ENCODE data around the gene MCTP1. TPM values are rescaled to one million over a fixed set of nuclear protein-coding genes. Genes with fewer than 3 reads are reported as not detected.

The MCTP1 gene
- total and polyA plus RNA-seq, 9 of the 15 experiments (the other 6 are each of a cell fraction or from before 2014, with no cell fraction given), result 0.04 to 0.93 (median 0.06) TPM; not detected in 4

GRCh38 chr5:94847726-94848125 is 437.2 kb downstream of the MCTP1 start:
- no peaks in the 10 kb centered on the region for H3K36me3 ChIP-seq (ENCODE audit: control insufficient read depth, insufficient read depth, low read length)
- no peak for DNase-seq (ENCODE audit: extremely low read depth in 1 of 4, low spot score in 3 of 4)
- intact Hi-C loops (cut with micrococcal nuclease), result no loop called here
- H3K4me3 ChIP-seq, result no peak overlapping the region
- ChIA-PET POLR2A (no interaction called here), CTCF (ENCODE audit: low intra/inter-chr PET ratio) (no interaction called here)
- no peak overlapping the region for H2AFZ ChIP-seq (ENCODE audit: low read depth, low read length)
- WGBS (ENCODE audit: insufficient coverage, low coverage, missing lambda C conversion rate), result 0% methylated on average over 2 of the region's 2 CpGs
- H3K9me1 ChIP-seq (ENCODE audit: control insufficient read depth, insufficient read depth, low read length), result no peaks in the 10 kb centered on the region
- in situ Hi-C loops (cut with MboI), result no loop called here
- H3K4me2 ChIP-seq (ENCODE audit: insufficient read depth, low read length), result no peak overlapping the region
- H3K27ac ChIP-seq (ENCODE audit: extremely low read depth, low read depth, low read length), result no peak overlapping the region
- H4K20me1 ChIP-seq (replicated peaks; ENCODE audit: control insufficient read depth, insufficient read depth, low read length), result no peaks in the 10 kb centered on the region
- H3K4me1 ChIP-seq (replicated peaks in 1 of 2; ENCODE audit: control insufficient read depth in 2 of 2, insufficient read depth in 2 of 2, low read length in 2 of 2), result no peaks in the 10 kb centered on the region
- ATAC-seq, result no peak
- H3K27me3 ChIP-seq (ENCODE audit: control insufficient read depth in 2 of 2, insufficient read depth in 2 of 2, low read length in 2 of 2), result no peaks in the 10 kb centered on the region
- no peaks in the 10 kb centered on the region for H3K9me3 ChIP-seq (replicated peaks; ENCODE audit: control insufficient read depth, insufficient read depth, low read depth, low read length)
- TF ChIP-seq ZSCAN29 (IDR thresholded peaks at IDR 0.05) (no peak), ZBTB11 (CRISPR knock-in tag; IDR thresholded peaks at IDR 0.05) (no peak), BRD4 (IDR thresholded peaks at IDR 0.05) (no peak), MECOM (CRISPR knock-in tag; IDR thresholded peaks at IDR 0.05) (no peak), CREB5 (CRISPR knock-in tag; IDR thresholded peaks at IDR 0.05) (no peak), NR1H2 (CRISPR knock-in tag; IDR thresholded peaks at IDR 0.05) (no peak), PHF20 (IDR thresholded peaks at IDR 0.05; ENCODE audit: partially characterized antibody) (no peak), POLR2B (IDR thresholded peaks at IDR 0.05; ENCODE audit: low read depth, partially characterized antibody) (no peak), BRF2 (IDR thresholded peaks at IDR 0.05; ENCODE audit: borderline replicate concordance, insufficient read depth, insufficient read length) (no peak), ZNF253 (CRISPR knock-in tag; conservative IDR thresholded peaks at IDR 0.05) (no peak), USF1 (CRISPR knock-in tag; IDR thresholded peaks at IDR 0.05) (no peak), POU5F1 (IDR thresholded peaks at IDR 0.05; ENCODE audit: borderline replicate concordance, low read depth, low read length, partially characterized antibody) (no peak)
- no TSS peak for BruUV-seq (replicated peaks)
- no peaks in the 10 kb centered on the region for H3K79me2 ChIP-seq (ENCODE audit: control insufficient read depth, insufficient read depth, low read length)
- FAIRE-seq, result no peak
- H3K9ac ChIP-seq (ENCODE audit: insufficient read depth in 1 of 2, low read depth in 2 of 2, low read length in 2 of 2), result no peak overlapping the region
